H9 (cell line): Measurements from ENCODE around the gene USB1. TPM values are rescaled to one million over a fixed set of nuclear protein-coding genes. Genes with fewer than 3 reads are reported as not detected.

ENCODE experiments used
- DNase-seq: peaks from one replicate; pipeline ENCODE4 v3.0.0-alpha.2; 2017
- H2AFZ ChIP-seq: one replicate; pipeline ENCODE4 v1.6.1; 2013; ENCODE audit warnings: mild to moderate bottlenecking, low read length, control low read depth, moderate library complexity
- H2AK5ac ChIP-seq: 2 replicates; pipeline ENCODE4 v1.6.1; 2013; ENCODE audit warnings: low read length, control low read depth, mixed read lengths; ENCODE audit not compliant: insufficient read length
- H2BK120ac ChIP-seq: one replicate; pipeline ENCODE4 v1.6.1; 2013; ENCODE audit warnings: low read depth, mild to moderate bottlenecking, low read length, control low read depth, inconsistent platforms; ENCODE audit not compliant: poor library complexity, severe bottlenecking
- H2BK12ac ChIP-seq: 2 replicates; pipeline ENCODE4 v1.6.1; 2013; ENCODE audit warnings: low read length, control low read depth, mixed read lengths, low read depth; ENCODE audit not compliant: insufficient read length
- H2BK15ac ChIP-seq: 2 replicates; pipeline ENCODE4 v1.6.1; 2013; ENCODE audit warnings: low read depth, low read length, control low read depth
- H2BK20ac ChIP-seq: one replicate; pipeline ENCODE4 v1.6.1; 2013; ENCODE audit warnings: low read depth, mild to moderate bottlenecking, low read length, control low read depth, inconsistent platforms; ENCODE audit not compliant: poor library complexity, severe bottlenecking
- H2BK5ac ChIP-seq: 2 replicates; pipeline ENCODE4 v1.6.1; 2013; ENCODE audit warnings: low read length, control low read depth, mixed read lengths; ENCODE audit not compliant: insufficient read length
- H3K14ac ChIP-seq: 2 replicates; pipeline ENCODE4 v1.6.1; 2013; ENCODE audit warnings: low read length, control low read depth; ENCODE audit not compliant: insufficient read depth
- H3K18ac ChIP-seq: 2 replicates; pipeline ENCODE4 v1.6.1; 2013; ENCODE audit warnings: low read depth, mild to moderate bottlenecking, mixed read lengths, low read length, control low read depth; ENCODE audit not compliant: insufficient read length
- H3K23ac ChIP-seq: 2 replicates; pipeline ENCODE4 v1.6.1; 2013; ENCODE audit warnings: low read length, control low read depth, mixed read lengths, low read depth; ENCODE audit not compliant: insufficient read length
- H3K23me2 ChIP-seq: 2 replicates; pipeline ENCODE4 v1.6.1; 2013; ENCODE audit warnings: low read depth, mild to moderate bottlenecking, mixed read lengths, low read length, control low read depth; ENCODE audit not compliant: insufficient read length, poor library complexity, severe bottlenecking
- H3K27ac ChIP-seq: 2 replicates; pipeline ENCODE4 v1.5.1; 2013; ENCODE audit warnings: low read length, control low read depth, mixed read lengths, low read depth; ENCODE audit not compliant: insufficient read length
- H3K27me3 ChIP-seq: 2 replicates; pipeline ENCODE4 v1.6.1; 2013; ENCODE audit warnings: low read length, control low read depth, inconsistent platforms; ENCODE audit not compliant: insufficient read depth
- H3K4ac ChIP-seq: 2 replicates; pipeline ENCODE4 v1.6.1; 2013; ENCODE audit warnings: low read depth, mild to moderate bottlenecking, control low read depth, inconsistent platforms, low read length, moderate library complexity
- H3K4me1 ChIP-seq: 2 replicates; pipeline ENCODE4 v1.6.1; 2013; ENCODE audit warnings: low read length, control low read depth, inconsistent platforms; ENCODE audit not compliant: insufficient read depth
- H3K4me2 ChIP-seq: 2 replicates; pipeline ENCODE4 v1.6.1; 2013; ENCODE audit warnings: low read length, control low read depth, mixed read lengths; ENCODE audit not compliant: insufficient read length, insufficient read depth
- H3K56ac ChIP-seq: 2 replicates; pipeline ENCODE4 v1.6.1; 2013; ENCODE audit warnings: low read depth, mild to moderate bottlenecking, mixed read lengths, low read length, control low read depth; ENCODE audit not compliant: insufficient read length
- H3K79me1 ChIP-seq: 2 replicates; pipeline ENCODE4 v1.6.1; 2013; ENCODE audit warnings: low read depth, mild to moderate bottlenecking, moderate library complexity, low read length, control low read depth, inconsistent platforms; ENCODE audit not compliant: insufficient read depth, poor library complexity, severe bottlenecking
- H3K79me2 ChIP-seq: 2 replicates; pipeline ENCODE4 v1.6.1; 2013; ENCODE audit warnings: low read length, control low read depth, inconsistent platforms; ENCODE audit not compliant: insufficient read depth
- H3K9ac ChIP-seq: 2 replicates; pipeline ENCODE4 v1.6.1; 2013; ENCODE audit warnings: low read length, control low read depth, mixed read lengths; ENCODE audit not compliant: insufficient read length; ENCODE audit errors: extremely low read depth
- H3K9me3 ChIP-seq: one replicate; pipeline ENCODE4 v1.6.1; 2013; ENCODE audit warnings: low read depth, low read length, inconsistent platforms; ENCODE audit not compliant: control insufficient read depth
- H3T11ph ChIP-seq: one replicate; pipeline ENCODE4 v1.6.1; 2013; ENCODE audit warnings: mild to moderate bottlenecking, low read length, control low read depth, inconsistent platforms
- H4K20me1 ChIP-seq: one replicate; pipeline ENCODE4 v1.6.1; 2013; ENCODE audit not compliant: control insufficient read depth, insufficient read length, insufficient read depth
- H4K5ac ChIP-seq: 2 replicates; pipeline ENCODE4 v1.6.1; 2013; ENCODE audit warnings: low read depth, mild to moderate bottlenecking, mixed read lengths, low read length, control low read depth; ENCODE audit not compliant: insufficient read length
- H4K8ac ChIP-seq: replicated peaks from 2 replicates; pipeline ENCODE4 v1.6.1; 2013; ENCODE audit warnings: low read length, control low read depth, mixed read lengths, low read depth; ENCODE audit not compliant: insufficient read length
- H4K91ac ChIP-seq: 2 replicates; pipeline ENCODE4 v1.6.1; 2013; ENCODE audit warnings: low read depth, mild to moderate bottlenecking, moderate library complexity, mixed read lengths, low read length, control low read depth; ENCODE audit not compliant: insufficient read length
- H3K27ac Mint-ChIP-seq, 3 experiments: 2 replicates in 2 of 3; 3 replicates in 1 of 3; pipeline ENCODE4 v1.8.0; 2020 to 2021; ENCODE audit warnings: mixed read lengths in 3 of 3, mild to moderate bottlenecking in 1 of 3, moderate library complexity in 1 of 3
- H3K27me3 Mint-ChIP-seq: 2 replicates; pipeline ENCODE4 v1.8.0; 2021; ENCODE audit warnings: low read depth, mild to moderate bottlenecking, moderate library complexity, mixed read lengths
- H3K36me3 Mint-ChIP-seq, 3 experiments: 2 replicates in 2 of 3; 3 replicates in 1 of 3; pipeline ENCODE4 v1.8.0; 2020 to 2021; ENCODE audit warnings: low read depth in 3 of 3, mixed read lengths in 3 of 3; ENCODE audit not compliant: insufficient read depth in 1 of 3
- H3K4me1 Mint-ChIP-seq, 2 experiments: 2 replicates each; pipeline ENCODE4 v1.8.0; 2020; ENCODE audit warnings: mixed read lengths in 2 of 2
- H3K4me3 Mint-ChIP-seq, 2 experiments: 2 replicates in 1 of 2; 3 replicates in 1 of 2; pipeline ENCODE4 v1.8.0; 2020 to 2021; ENCODE audit warnings: mild to moderate bottlenecking in 2 of 2, mixed read lengths in 2 of 2, moderate library complexity in 1 of 2
- H3K9me3 Mint-ChIP-seq, 2 experiments: 2 replicates in 1 of 2; 3 replicates in 1 of 2; pipeline ENCODE4 v1.8.0; 2020; ENCODE audit warnings: mild to moderate bottlenecking in 2 of 2, mixed read lengths in 2 of 2, moderate library complexity in 1 of 2
- CTCF ChIP-seq: fragments of 200-600 bp; sonication (generic); conservative IDR thresholded peaks from 3 replicates; pipeline ENCODE4 v1.8.0; 2021; ENCODE audit warnings: antibody characterized with exemption, mild to moderate bottlenecking
- WGBS: extraction: QIAGEN DNeasy Blood & Tissue Kit; methylation state at CpG from one replicate; pipeline ENCODE4 v1.1.7; 2013; ENCODE audit warnings: missing lambda C conversion rate, low lambda C conversion rate, mixed read lengths; ENCODE audit not compliant: insufficient read length; ENCODE audit errors: extremely low coverage; 5-methylcytosine and 5-hydroxymethylcytosine counted together
- total RNA-seq: library from RNA; stranded (reverse); gene quantifications from 2 replicates; pipeline ENCODE4 v1.2.1, GENCODE V29; 2021

Gene USB1
- total RNA-seq, 1 experiment from 2014 or later: 65.0 TPM

GRCh38 chr16:57972306-57972705, 28.9 kb upstream of the USB1 start:
- H2BK12ac ChIP-seq: no peak overlapping the region
- no peak overlapping the region for H2BK5ac ChIP-seq
- no peak for TF ChIP-seq CTCF
- H3T11ph ChIP-seq: no peak overlapping the region
- H3K14ac ChIP-seq: no peak overlapping the region
- no peaks in the 10 kb centered on the region for H4K20me1 ChIP-seq
- no peak overlapping the region for H2AFZ ChIP-seq
- no peaks in the 10 kb centered on the region for H3K27me3 ChIP-seq
- H3K18ac ChIP-seq: no peak overlapping the region
- Mint-ChIP-seq H3K9me3 (no peaks in the 10 kb centered on the region), H3K27me3 (peaks cover 4% of the 10 kb centered on the region), H3K27ac (peak overlapping the region in 1 of 3 experiments; percentile 9; a peak in 1 of 7 replicates), H3K4me3 (no peak overlapping the region), H3K36me3 (no peaks in the 10 kb centered on the region), H3K4me1 (peaks cover 6 to 16% of the 10 kb centered on the region in 2 experiments)
- no peak overlapping the region for H3K9ac ChIP-seq
- no peak overlapping the region for H2BK120ac ChIP-seq
- no peaks in the 10 kb centered on the region for H3K9me3 ChIP-seq
- H3K27ac ChIP-seq: no peak overlapping the region
- H2AK5ac ChIP-seq: no peak overlapping the region
- no peak overlapping the region for H3K56ac ChIP-seq
- no peak overlapping the region for H3K4me2 ChIP-seq
- H2BK15ac ChIP-seq: no peak overlapping the region
- WGBS: no CpG with 5 or more reads among the region's 4 CpGs
- H3K79me1 ChIP-seq: no peaks in the 10 kb centered on the region
- no peak for DNase-seq
- no peak overlapping the region for H4K8ac ChIP-seq
- no peak overlapping the region for H3K23ac ChIP-seq
- no peak overlapping the region for H3K4ac ChIP-seq
- no peaks in the 10 kb centered on the region for H3K79me2 ChIP-seq
- H4K91ac ChIP-seq: no peak overlapping the region
- H3K23me2 ChIP-seq: no peaks in the 10 kb centered on the region
- no peaks in the 10 kb centered on the region for H3K4me1 ChIP-seq
- H4K5ac ChIP-seq: no peak overlapping the region
- no peak overlapping the region for H2BK20ac ChIP-seq
